Measurements from ENCODE around the gene PTPN3. TPM values are rescaled to one million over a fixed set of nuclear protein-coding genes. Genes with fewer than 3 reads are reported as not detected.

Gene PTPN3
- total and polyA plus RNA-seq, 10 of the 15 experiments (the other 5 are each of a cell fraction or from before 2014, with no cell fraction given): 0.18 to 1.3 (median 0.39) TPM

- H3K36me3 ChIP-seq (ENCODE audit: control insufficient read depth in 2 of 2, insufficient read depth in 2 of 2, low read length in 1 of 2): no peaks in the 10 kb centered on the region
- ChIA-PET CTCF (interaction anchor here (1.5 to 8.0 kb wide), 5 partner anchors 13 to 69 kb away, joined by 3 to 234 read pairs (median 11); no protein-coding TSS in a partner anchor), RAD21 (ENCODE audit: unreplicated experiment) (interaction anchor here (1.0 to 6.4 kb wide), 3 partner anchors 10 to 31 kb away, joined by 3 to 135 read pairs (median 5); no protein-coding TSS in a partner anchor), POLR2A (interaction anchor here (0.9 to 1.6 kb wide), 3 partner anchors 8 to 25 kb away, joined by 3 to 5 read pairs (median 3); no protein-coding TSS in a partner anchor), SMC1A (ENCODE audit: uncharacterized antibody, unreplicated experiment) (interaction anchor here (0.9 to 7.8 kb wide), 6 partner anchors 13 to 70 kb away, joined by 3 to 131 read pairs (median 4); no protein-coding TSS in a partner anchor)
- H3K9me3 ChIP-seq (replicated peaks; ENCODE audit: control insufficient read depth, insufficient read depth, low read length): no peaks in the 10 kb centered on the region
- BruUV-seq (replicated peaks): no TSS peak
- in situ Hi-C loops (cut with MboI): no loop called here
- H3K4me3 ChIP-seq: no peak overlapping the region
- TF ChIP-seq CEBPB (IDR thresholded peaks at IDR 0.05; ENCODE audit: borderline replicate concordance in 1 of 2, low read depth in 2 of 2, low read length in 2 of 2) (no peak), ZBED1 (IDR thresholded peaks at IDR 0.05; ENCODE audit: borderline replicate concordance) (no peak), WRNIP1 (IDR thresholded peaks at IDR 0.05; ENCODE audit: borderline replicate concordance, low read depth, low read length) (no peak), ELK1 (IDR thresholded peaks at IDR 0.05; ENCODE audit: low read depth, low read length) (no peak), SIN3A (IDR thresholded peaks at IDR 0.05; ENCODE audit: low read depth, low read length) (no peak), RAD21 (IDR thresholded peaks at IDR 0.05; ENCODE audit: insufficient read depth, low read depth, low read length) (no peak), PAX8 (IDR thresholded peaks at IDR 0.05) (no peak), GABPA (IDR thresholded peaks at IDR 0.05; ENCODE audit: low read depth) (no peak), REST (IDR thresholded peaks at IDR 0.05; ENCODE audit: low read depth, low read length) (no peak)
- TF ChIP-seq, protein P1, sequence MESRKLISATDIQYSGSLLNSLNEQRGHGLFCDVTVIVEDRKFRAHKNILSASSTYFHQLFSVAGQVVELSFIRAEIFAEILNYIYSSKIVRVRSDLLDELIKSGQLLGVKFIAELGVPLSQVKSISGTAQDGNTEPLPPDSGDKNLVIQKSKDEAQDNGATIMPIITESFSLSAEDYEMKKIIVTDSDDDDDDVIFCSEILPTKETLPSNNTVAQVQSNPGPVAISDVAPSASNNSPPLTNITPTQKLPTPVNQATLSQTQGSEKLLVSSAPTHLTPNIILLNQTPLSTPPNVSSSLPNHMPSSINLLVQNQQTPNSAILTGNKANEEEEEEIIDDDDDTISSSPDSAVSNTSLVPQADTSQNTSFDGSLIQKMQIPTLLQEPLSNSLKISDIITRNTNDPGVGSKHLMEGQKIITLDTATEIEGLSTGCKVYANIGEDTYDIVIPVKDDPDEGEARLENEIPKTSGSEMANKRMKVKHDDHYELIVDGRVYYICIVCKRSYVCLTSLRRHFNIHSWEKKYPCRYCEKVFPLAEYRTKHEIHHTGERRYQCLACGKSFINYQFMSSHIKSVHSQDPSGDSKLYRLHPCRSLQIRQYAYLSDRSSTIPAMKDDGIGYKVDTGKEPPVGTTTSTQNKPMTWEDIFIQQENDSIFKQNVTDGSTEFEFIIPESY (IDR thresholded peaks at IDR 0.05): no peak
- no peaks in the 10 kb centered on the region for H4K20me1 ChIP-seq (ENCODE audit: control insufficient read depth, insufficient read depth)
- no peaks in the 10 kb centered on the region for H3K27me3 ChIP-seq (replicated peaks in 1 of 2; ENCODE audit: control insufficient read depth in 2 of 2, insufficient read depth in 2 of 2, low read length in 1 of 2)
- no peak for ATAC-seq
- H3K27ac ChIP-seq (ENCODE audit: control insufficient read depth, insufficient read depth): no peak overlapping the region
- FAIRE-seq: no peak
- no peak overlapping the region for H3K4me2 ChIP-seq (ENCODE audit: control insufficient read depth, insufficient read depth)
- H3K79me2 ChIP-seq (ENCODE audit: control insufficient read depth, insufficient read depth, low read length): no peaks in the 10 kb centered on the region
- intact Hi-C loops (cut with micrococcal nuclease; ENCODE audit: unreplicated experiment): no loop called here
- H2AFZ ChIP-seq (ENCODE audit: control insufficient read depth, low read depth, low read length): no peak overlapping the region
- no peak for DNase-seq (ENCODE audit: low read depth, low spot score)
- peaks cover 19% of the 10 kb centered on the region for H3K4me1 ChIP-seq (ENCODE audit: control insufficient read depth, insufficient read depth, low read length)
- WGBS (ENCODE audit: insufficient coverage, insufficient replicate concordance, low lambda C conversion rate, missing lambda C conversion rate): 30% methylated on average over 2 of the region's 2 CpGs
- H3K9ac ChIP-seq (ENCODE audit: control insufficient read depth, insufficient read depth, low read length): no peak overlapping the region
These were observed 55.4 kb downstream of the PTPN3 start for GRCh38 chr9:109442716-109443115.

Data from GM12878 (cell line).